ENCODE results near the gene FGF8.

The FGF8 gene

DNA sequence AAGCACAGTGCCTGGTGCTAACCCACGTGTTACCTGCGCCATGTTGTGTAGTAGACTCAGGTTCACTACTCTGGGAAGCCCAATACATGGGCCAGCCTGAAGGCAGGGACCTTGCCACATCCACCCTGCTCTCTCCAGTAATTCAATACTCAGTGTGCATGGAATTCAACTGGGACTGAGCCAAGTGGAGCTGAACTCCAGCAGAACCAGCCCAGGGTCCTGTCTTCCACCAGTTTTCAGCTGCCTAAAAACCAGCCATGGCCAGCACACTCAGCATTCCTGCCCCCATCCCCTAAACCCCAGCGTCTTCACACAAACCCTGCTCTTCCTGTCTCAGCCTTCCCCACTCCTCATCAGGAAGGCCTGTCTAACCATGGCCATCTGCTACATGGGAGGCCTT is 15.4 kb downstream of the FGF8 start:
- Histone ChIP-seq H3K36me3 (ENCODE audit: control insufficient read depth in 2 of 2, insufficient read depth in 2 of 2, low read length in 2 of 2) (no peaks in the 10 kb centered on the region), H3K4me3 (ENCODE audit: low read length in 2 of 2) (no peak overlapping the region), H3K9ac (ENCODE audit: low read depth in 1 of 2, low read length in 2 of 2) (no peak overlapping the region), H3K27ac (ENCODE audit: low read depth in 2 of 2, low read length in 2 of 2) (no peak overlapping the region), H3K27me3 (ENCODE audit: control insufficient read depth in 2 of 2, insufficient read depth in 2 of 2, low read length in 2 of 2) (peaks cover 10 to 17% of the 10 kb centered on the region in 2 donors), H3K4me1 (ENCODE audit: control insufficient read depth in 2 of 2, insufficient read depth in 2 of 2, low read length in 2 of 2) (no peaks in the 10 kb centered on the region), H3K9me3 (ENCODE audit: control insufficient read depth in 2 of 2, low read length in 2 of 2) (no peaks in the 10 kb centered on the region)

DNA sequence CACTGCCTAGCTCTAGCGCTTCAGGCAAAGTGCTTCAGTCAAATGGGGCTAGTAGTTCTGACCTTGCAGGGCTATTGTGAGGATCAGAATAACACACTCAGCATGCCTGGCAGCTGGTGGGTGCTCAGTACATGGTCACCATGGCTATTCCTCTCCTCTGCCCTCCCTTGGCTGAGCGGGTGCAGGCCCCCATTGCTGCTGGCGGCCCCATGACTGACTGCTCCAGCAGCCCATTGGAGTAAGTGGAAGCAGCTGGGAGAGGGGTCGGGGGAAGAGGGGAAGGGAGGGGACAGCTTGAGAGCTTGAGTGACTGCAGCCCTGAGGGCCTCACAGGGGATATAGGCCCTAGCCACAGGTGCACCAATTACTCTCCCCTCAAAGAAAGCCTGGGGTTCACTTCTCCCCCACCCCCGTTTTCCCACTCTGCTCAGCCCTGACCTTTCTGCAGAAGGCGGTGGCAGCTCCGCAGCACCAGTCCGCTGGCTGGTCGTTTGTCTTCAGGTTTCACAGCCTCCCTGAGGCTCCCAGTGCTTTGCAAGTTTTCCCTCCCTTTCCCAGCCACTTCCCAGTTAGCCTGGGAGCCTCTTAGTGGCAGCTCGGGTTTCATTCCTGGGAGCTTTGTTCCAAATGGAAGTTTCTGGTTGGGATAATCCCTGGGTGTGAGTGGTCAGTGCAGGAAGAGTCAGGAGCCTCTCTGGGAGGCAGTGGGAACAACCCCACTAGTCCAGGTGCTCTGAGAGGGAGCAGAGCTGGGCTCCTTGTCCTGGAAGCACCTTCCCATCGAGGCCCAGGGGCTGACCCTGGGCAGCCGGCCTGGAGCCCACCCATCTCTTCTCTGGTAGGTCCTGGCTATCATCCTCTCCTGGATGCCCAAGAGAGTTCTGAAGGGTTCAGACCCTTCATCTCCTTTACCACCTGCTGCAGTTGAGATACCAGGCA is 16.3 kb downstream of the FGF8 start:
- H3K27ac ChIP-seq (ENCODE audit: low read depth in 2 of 2, low read length in 2 of 2) = no peak overlapping the region
- no peaks in the 10 kb centered on the region for H3K36me3 ChIP-seq (ENCODE audit: control insufficient read depth in 2 of 2, insufficient read depth in 2 of 2, low read length in 2 of 2)
- H3K27me3 ChIP-seq (ENCODE audit: control insufficient read depth in 2 of 2, insufficient read depth in 2 of 2, low read length in 2 of 2) = peaks cover 3 to 11% of the 10 kb centered on the region in 2 donors
- H3K9me3 ChIP-seq (ENCODE audit: control insufficient read depth in 2 of 2, low read length in 2 of 2) = no peaks in the 10 kb centered on the region
- no peak overlapping the region for H3K4me3 ChIP-seq (ENCODE audit: low read length in 2 of 2)
- no peaks in the 10 kb centered on the region for H3K4me1 ChIP-seq (ENCODE audit: control insufficient read depth in 2 of 2, insufficient read depth in 2 of 2, low read length in 2 of 2)
- no peak overlapping the region for H3K9ac ChIP-seq (ENCODE audit: low read depth in 1 of 2, low read length in 2 of 2)

DNA sequence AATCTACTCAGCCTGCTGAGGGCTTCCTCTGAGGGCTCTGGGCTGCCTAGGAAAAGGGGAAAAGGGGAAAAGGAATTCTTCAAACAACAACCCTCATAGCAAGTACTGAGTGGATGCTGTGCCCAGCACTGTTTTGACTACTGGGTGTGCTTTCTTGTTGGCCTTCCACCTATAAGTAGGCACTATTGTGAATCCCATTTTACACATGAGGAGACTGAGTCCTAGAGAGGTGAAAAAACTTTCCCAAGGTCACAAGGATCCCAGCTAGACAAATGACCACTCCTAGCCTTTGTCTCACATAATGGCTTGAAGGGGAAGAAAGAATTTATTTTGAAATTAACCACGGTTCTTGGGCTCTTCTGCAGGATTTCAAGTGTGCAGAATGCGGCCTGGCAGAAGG is 17.1 kb downstream of the FGF8 start:
- no peak overlapping the region for H3K9ac ChIP-seq (ENCODE audit: low read depth in 1 of 2, low read length in 2 of 2)
- no peaks in the 10 kb centered on the region for H3K4me1 ChIP-seq (ENCODE audit: control insufficient read depth in 2 of 2, insufficient read depth in 2 of 2, low read length in 2 of 2)
- H3K4me3 ChIP-seq (ENCODE audit: low read length in 2 of 2) = no peak overlapping the region
- H3K27me3 ChIP-seq (ENCODE audit: control insufficient read depth in 2 of 2, insufficient read depth in 2 of 2, low read length in 2 of 2) = peaks cover 3 to 11% of the 10 kb centered on the region in 2 donors
- H3K36me3 ChIP-seq (ENCODE audit: control insufficient read depth in 2 of 2, insufficient read depth in 2 of 2, low read length in 2 of 2) = no peaks in the 10 kb centered on the region
- no peaks in the 10 kb centered on the region for H3K9me3 ChIP-seq (ENCODE audit: control insufficient read depth in 2 of 2, low read length in 2 of 2)
- H3K27ac ChIP-seq (ENCODE audit: low read depth in 2 of 2, low read length in 2 of 2) = no peak overlapping the region

DNA sequence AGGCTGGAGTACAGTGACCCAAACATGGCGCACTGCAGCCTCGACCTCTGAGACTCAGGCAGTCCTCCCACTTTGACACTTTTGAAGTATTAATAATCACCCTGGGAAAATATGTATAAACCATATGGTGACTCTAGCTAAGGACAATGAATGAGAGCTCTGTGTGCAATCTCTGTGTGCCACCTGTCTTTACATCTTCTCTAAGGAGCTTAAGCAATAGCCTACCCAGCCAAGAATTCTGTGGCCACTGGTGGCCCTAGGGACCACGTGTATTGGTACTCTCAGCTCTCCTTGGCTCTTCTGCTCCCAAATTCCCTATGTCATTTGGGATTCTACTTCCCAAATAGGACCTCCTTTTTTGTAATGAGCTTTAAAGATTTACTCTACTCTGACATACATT is 23.7 kb downstream of the FGF8 start:
- no peak overlapping the region for H3K27ac ChIP-seq (ENCODE audit: low read depth in 2 of 2, low read length in 2 of 2)
- H3K4me1 ChIP-seq (ENCODE audit: control insufficient read depth in 2 of 2, insufficient read depth in 2 of 2, low read length in 2 of 2) = no peaks in the 10 kb centered on the region
- H3K27me3 ChIP-seq (ENCODE audit: control insufficient read depth in 2 of 2, insufficient read depth in 2 of 2, low read length in 2 of 2) = peaks cover 0 to 5% of the 10 kb centered on the region in 2 donors
- H3K9me3 ChIP-seq (ENCODE audit: control insufficient read depth in 2 of 2, low read length in 2 of 2) = no peaks in the 10 kb centered on the region
- no peak overlapping the region for H3K9ac ChIP-seq (ENCODE audit: low read depth in 1 of 2, low read length in 2 of 2)
- no peak overlapping the region for H3K4me3 ChIP-seq (ENCODE audit: low read length in 2 of 2)
- H3K36me3 ChIP-seq (ENCODE audit: control insufficient read depth in 2 of 2, insufficient read depth in 2 of 2, low read length in 2 of 2) = no peaks in the 10 kb centered on the region

DNA sequence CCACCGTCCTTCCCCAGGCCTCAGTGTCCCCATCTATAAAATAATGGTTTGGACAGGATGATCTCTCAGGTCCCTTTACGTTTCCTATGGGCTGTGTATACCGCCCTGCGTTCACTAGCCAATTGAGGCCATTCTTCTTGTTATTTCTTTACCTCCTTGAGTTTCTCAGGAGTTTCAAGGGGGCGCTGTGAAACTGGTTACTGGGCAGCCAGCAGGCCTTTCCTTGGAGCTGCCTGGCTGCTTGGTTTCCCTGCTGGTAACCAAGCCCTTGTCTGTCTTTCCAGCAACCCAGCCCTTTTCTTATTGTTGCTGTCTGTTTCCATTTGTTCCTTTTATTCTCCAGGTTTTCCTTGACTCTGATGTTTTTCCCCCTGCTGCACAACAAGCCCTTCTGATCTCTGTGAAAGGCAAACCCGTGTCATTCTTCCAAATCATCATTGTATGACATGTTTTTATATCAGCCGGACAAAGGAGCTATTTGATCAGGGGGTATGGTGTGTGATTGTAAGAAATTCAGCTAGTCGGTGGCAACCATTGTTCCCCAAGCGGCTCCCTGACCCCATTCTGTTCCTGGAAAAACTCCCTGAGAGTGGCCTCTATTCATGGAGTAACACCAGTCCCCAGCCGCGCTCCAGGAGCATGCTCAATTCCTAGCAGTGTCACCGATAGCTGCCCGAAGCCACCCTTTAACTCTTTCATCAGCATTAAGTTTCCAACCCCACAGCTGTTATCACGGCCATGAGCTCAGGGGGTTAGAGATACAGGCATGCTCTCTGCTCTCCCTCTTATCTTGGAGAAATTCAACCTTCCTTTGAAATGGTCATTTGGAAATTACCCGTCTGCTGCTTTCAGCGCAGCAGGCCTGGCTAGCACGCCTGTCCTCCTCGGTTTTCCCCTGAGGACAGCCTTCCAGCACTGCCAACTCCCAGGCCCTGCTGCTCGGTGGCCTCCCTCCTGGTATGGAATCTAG is 26.6 kb downstream of the FGF8 start:
- no peak overlapping the region for H3K27ac ChIP-seq (ENCODE audit: low read depth in 2 of 2, low read length in 2 of 2)
- no peaks in the 10 kb centered on the region for H3K4me1 ChIP-seq (ENCODE audit: control insufficient read depth in 2 of 2, insufficient read depth in 2 of 2, low read length in 2 of 2)
- H3K4me3 ChIP-seq (ENCODE audit: low read length in 2 of 2) = no peak overlapping the region
- H3K9ac ChIP-seq (ENCODE audit: low read depth in 1 of 2, low read length in 2 of 2) = no peak overlapping the region
- H3K27me3 ChIP-seq (ENCODE audit: control insufficient read depth in 2 of 2, insufficient read depth in 2 of 2, low read length in 2 of 2) = peaks cover 0 to 3% of the 10 kb centered on the region in 2 donors
- no peaks in the 10 kb centered on the region for H3K9me3 ChIP-seq (ENCODE audit: control insufficient read depth in 2 of 2, low read length in 2 of 2)
- no peaks in the 10 kb centered on the region for H3K36me3 ChIP-seq (ENCODE audit: control insufficient read depth in 2 of 2, insufficient read depth in 2 of 2, low read length in 2 of 2)

GRCh38 chr10:101748496-101748895 is 27.4 kb downstream of the FGF8 start:
- H3K4me3 ChIP-seq (ENCODE audit: low read length in 2 of 2) = no peak overlapping the region
- H3K9me3 ChIP-seq (ENCODE audit: control insufficient read depth in 2 of 2, low read length in 2 of 2) = no peaks in the 10 kb centered on the region

DNA sequence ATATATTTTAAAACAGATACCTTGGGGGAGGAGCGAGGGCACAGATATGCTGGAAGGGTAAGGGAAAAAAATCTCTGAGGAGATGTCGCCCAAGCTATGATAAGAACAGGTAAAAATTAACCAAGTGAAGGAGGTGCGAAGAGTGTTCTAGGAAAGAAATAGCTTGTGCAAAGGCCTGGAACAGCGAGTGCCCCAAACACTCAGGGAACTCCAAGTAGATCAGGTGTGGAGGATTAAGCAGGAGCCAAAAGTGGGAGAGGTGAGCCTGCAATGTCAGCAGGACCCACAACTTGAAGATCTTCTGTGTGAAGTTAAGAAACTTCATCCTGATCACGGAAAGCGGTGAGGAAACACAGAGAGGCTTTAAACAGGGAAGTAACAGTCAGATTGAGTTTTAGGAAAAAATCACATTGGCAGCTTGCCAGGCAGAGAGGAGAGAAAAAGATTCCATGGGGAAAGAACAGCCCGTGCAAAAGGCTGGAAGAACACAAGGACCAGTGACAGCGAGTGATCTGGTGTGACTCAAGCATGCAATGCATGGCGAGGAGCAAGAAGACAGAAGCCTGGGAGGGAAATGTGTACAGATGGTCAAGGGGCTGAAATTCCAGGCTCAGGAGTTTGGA is 30.7 kb downstream of the FGF8 start:
- H3K4me3 ChIP-seq (ENCODE audit: low read length in 2 of 2) = no peak overlapping the region

More at GRCh38 chr10:101748496-101748895, 27.4 kb downstream of the FGF8 start:
- Histone ChIP-seq H3K4me1 (ENCODE audit: control insufficient read depth in 2 of 2, insufficient read depth in 2 of 2, low read length in 2 of 2) (no peaks in the 10 kb centered on the region), H3K27ac (ENCODE audit: low read depth in 2 of 2, low read length in 2 of 2) (no peak overlapping the region), H3K36me3 (ENCODE audit: control insufficient read depth in 2 of 2, insufficient read depth in 2 of 2, low read length in 2 of 2) (no peaks in the 10 kb centered on the region), H3K9ac (ENCODE audit: low read depth in 1 of 2, low read length in 2 of 2) (no peak overlapping the region), H3K27me3 (ENCODE audit: control insufficient read depth in 2 of 2, insufficient read depth in 2 of 2, low read length in 2 of 2) (peaks cover 0 to 3% of the 10 kb centered on the region in 2 donors)

DNA sequence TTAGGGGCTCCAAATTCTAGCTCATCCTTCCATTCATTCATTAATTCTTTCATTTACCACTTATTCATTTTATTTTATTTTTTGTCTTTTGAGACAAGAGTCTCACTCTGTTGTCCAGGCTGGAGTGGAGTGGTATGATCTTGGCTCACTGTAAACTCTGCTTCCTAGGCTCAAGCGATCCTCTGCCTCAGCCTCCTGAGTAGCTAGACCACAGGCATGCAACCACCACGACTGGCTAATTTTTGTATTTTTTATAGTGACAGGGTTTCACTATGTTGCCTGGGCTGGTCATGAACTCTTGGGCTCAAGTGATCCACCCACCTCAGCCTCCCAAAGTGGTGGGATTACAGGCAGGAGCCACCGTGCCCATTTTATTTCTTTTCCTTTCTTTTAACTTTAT is 31.6 kb downstream of the FGF8 start:
- no peak overlapping the region for H3K9ac ChIP-seq (ENCODE audit: low read depth in 1 of 2, low read length in 2 of 2)
- no peaks in the 10 kb centered on the region for H3K9me3 ChIP-seq (ENCODE audit: control insufficient read depth in 2 of 2, low read length in 2 of 2)
- H3K36me3 ChIP-seq (ENCODE audit: control insufficient read depth in 2 of 2, insufficient read depth in 2 of 2, low read length in 2 of 2) = no peaks in the 10 kb centered on the region
- no peak overlapping the region for H3K4me3 ChIP-seq (ENCODE audit: low read length in 2 of 2)
- H3K27ac ChIP-seq (ENCODE audit: low read depth in 2 of 2, low read length in 2 of 2) = no peak overlapping the region
- peaks cover 0 to 2% of the 10 kb centered on the region in 2 donors for H3K27me3 ChIP-seq (ENCODE audit: control insufficient read depth in 2 of 2, insufficient read depth in 2 of 2, low read length in 2 of 2)
- H3K4me1 ChIP-seq (ENCODE audit: control insufficient read depth in 2 of 2, insufficient read depth in 2 of 2, low read length in 2 of 2) = no peaks in the 10 kb centered on the region

More for the DNA sequence above, 30.7 kb downstream of the FGF8 start:
- Histone ChIP-seq H3K27ac (ENCODE audit: low read depth in 2 of 2, low read length in 2 of 2) (no peak overlapping the region), H3K36me3 (ENCODE audit: control insufficient read depth in 2 of 2, insufficient read depth in 2 of 2, low read length in 2 of 2) (no peaks in the 10 kb centered on the region), H3K9ac (ENCODE audit: low read depth in 1 of 2, low read length in 2 of 2) (no peak overlapping the region), H3K27me3 (ENCODE audit: control insufficient read depth in 2 of 2, insufficient read depth in 2 of 2, low read length in 2 of 2) (peaks cover 0 to 2% of the 10 kb centered on the region in 2 donors), H3K9me3 (ENCODE audit: control insufficient read depth in 2 of 2, low read length in 2 of 2) (no peaks in the 10 kb centered on the region), H3K4me1 (ENCODE audit: control insufficient read depth in 2 of 2, insufficient read depth in 2 of 2, low read length in 2 of 2) (no peaks in the 10 kb centered on the region)

DNA sequence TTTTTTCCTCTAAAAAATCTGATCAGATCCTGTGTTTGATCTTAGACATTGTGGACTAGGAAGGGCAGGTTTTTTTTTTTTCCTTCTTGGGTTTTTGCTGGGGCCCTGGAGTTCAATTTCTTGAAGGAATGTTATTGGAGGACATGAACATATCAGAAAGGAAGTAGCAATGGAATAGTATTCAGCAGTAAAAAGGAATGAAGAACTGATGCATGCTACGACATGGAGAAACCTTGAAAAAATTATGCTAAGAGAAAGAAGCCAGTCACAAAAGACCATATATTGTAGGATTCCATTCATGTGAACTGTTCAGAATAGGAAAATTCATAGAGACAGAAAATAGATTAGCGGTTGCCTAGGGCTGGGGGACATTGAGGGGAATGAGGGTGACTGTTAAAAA is 34.0 kb downstream of the FGF8 start:
- Histone ChIP-seq H3K4me3 (ENCODE audit: low read length in 2 of 2) (no peak overlapping the region), H3K27me3 (ENCODE audit: control insufficient read depth in 2 of 2, insufficient read depth in 2 of 2, low read length in 2 of 2) (peaks cover 0 to 2% of the 10 kb centered on the region in 2 donors), H3K9me3 (ENCODE audit: control insufficient read depth in 2 of 2, low read length in 2 of 2) (no peaks in the 10 kb centered on the region), H3K4me1 (ENCODE audit: control insufficient read depth in 2 of 2, insufficient read depth in 2 of 2, low read length in 2 of 2) (no peaks in the 10 kb centered on the region), H3K36me3 (ENCODE audit: control insufficient read depth in 2 of 2, insufficient read depth in 2 of 2, low read length in 2 of 2) (no peaks in the 10 kb centered on the region), H3K27ac (ENCODE audit: low read depth in 2 of 2, low read length in 2 of 2) (no peak overlapping the region), H3K9ac (ENCODE audit: low read depth in 1 of 2, low read length in 2 of 2) (no peak overlapping the region)

All from mucosa of rectum (tissue), 2 donors.